K562 (cell line): ENCODE data around the gene SETD7. TPM values are rescaled to one million over a fixed set of nuclear protein-coding genes. Genes with fewer than 3 reads are reported as not detected.

Experiments used
- ARID3B ChIP-seq: fragments of 250-450 bp; sonication (Bioruptor Pico); IDR thresholded peaks from 2 replicates; pipeline ENCODE4 v1.4.0; 2020; ENCODE audit warnings: borderline replicate concordance
- FOXA1 ChIP-seq: fragments of 450-650 bp; IDR thresholded peaks from 2 replicates; pipeline ENCODE4 v1.6.1; 2016; ENCODE audit warnings: mild to moderate bottlenecking, borderline replicate concordance
- HLTF ChIP-seq: fragments of 450-650 bp; IDR thresholded peaks from 2 replicates; pipeline ENCODE4 v1.6.1; 2016
- MED1 ChIP-seq: sonication (generic); formaldehyde crosslinking; IDR thresholded peaks from 2 replicates; pipeline ENCODE4 v1.8.1; 2023; ENCODE audit warnings: missing genetic modification reagents, borderline replicate concordance
- MEIS2 ChIP-seq: fragments of 450-650 bp; IDR thresholded peaks from 2 replicates; pipeline ENCODE4 v1.6.1; 2014; ENCODE audit warnings: mild to moderate bottlenecking; ENCODE audit not compliant: partially characterized antibody
- NR2C2 ChIP-seq, 2 experiments: fragments of 200-800 bp in 1 of 2; sonication (Bioruptor generic) in 1 of 2; sonication (generic) in 1 of 2; formaldehyde crosslinking in 1 of 2; IDR thresholded peaks; 2 replicates each; pipeline versions ENCODE4 v1.6.1 to v1.8.0; 2016 to 2022; ENCODE audit warnings: mild to moderate bottlenecking in 1 of 2, missing compliant biosample characterization in 1 of 2, missing genetic modification characterization in 1 of 2, missing genetic modification reagents in 1 of 2
- PHB2 ChIP-seq: fragments of 450-650 bp; IDR thresholded peaks from 2 replicates; pipeline ENCODE4 v1.6.1; 2017; ENCODE audit warnings: low read depth
- PHF8 ChIP-seq: fragments of 200-600 bp; sonication (generic); IDR thresholded peaks from 2 replicates; pipeline ENCODE4 v1.6.1; 2012; ENCODE audit warnings: mixed run types, mild to moderate bottlenecking, inconsistent platforms, low read length, moderate library complexity, borderline replicate concordance
- RBBP5 ChIP-seq: fragments of 200-600 bp; sonication (generic); IDR thresholded peaks from 2 replicates; pipeline ENCODE4 v1.6.1; 2012; ENCODE audit warnings: borderline replicate concordance, mild to moderate bottlenecking, low read length, control low read depth, inconsistent platforms; ENCODE audit not compliant: insufficient read depth, poor library complexity, severe bottlenecking
- SMARCC2 ChIP-seq: fragments of 450-650 bp; IDR thresholded peaks from 2 replicates; pipeline ENCODE4 v1.6.1; 2017; ENCODE audit warnings: antibody characterized with exemption, moderate library complexity, mild to moderate bottlenecking, low read depth
- USF1 ChIP-seq: sonication (generic); formaldehyde crosslinking; IDR thresholded peaks from 2 replicates; pipeline ENCODE4 v1.9.0; 2022; ENCODE audit warnings: mild to moderate bottlenecking, missing genetic modification reagents
- WHSC1 ChIP-seq: IDR thresholded peaks from one replicate; pipeline ENCODE4 v1.6.1; 2012; ENCODE audit warnings: low read length, control low read depth, inconsistent platforms
- ZNF197 ChIP-seq: fragments of 200-800 bp; sonication (Bioruptor generic); IDR thresholded peaks from 2 replicates; pipeline ENCODE4 v1.6.1; 2016; ENCODE audit warnings: low read depth, missing genetic modification characterization, missing compliant biosample characterization
- ZNF318 ChIP-seq, 2 experiments: fragments of 450-650 bp; IDR thresholded peaks; 2 replicates each; pipeline ENCODE4 v1.6.1; 2016; ENCODE audit warnings: mild to moderate bottlenecking in 2 of 2, borderline replicate concordance in 1 of 2, low read depth in 1 of 2, moderate library complexity in 1 of 2
- ZNF431 ChIP-seq: sonication (generic); formaldehyde crosslinking; IDR thresholded peaks from 2 replicates; pipeline ENCODE4 v1.8.0; 2022; ENCODE audit warnings: mild to moderate bottlenecking, missing genetic modification reagents
- polyA plus RNA-seq, 8 experiments: library from polyadenylated mRNA; depleted of rRNA in 4 of 8; stranded (reverse) in 5 of 8; unstranded in 3 of 8; fragments of >200 nt; fragmentation: Nextera tagmentation in 2 of 8; fragmentation: Illumina TruSeq in 1 of 8; extraction: Ambion mirVana in 2 of 8; extraction: Trizol in 1 of 8; gene quantifications; 2 replicates each; pipeline versions ENCODE4 v1.2.1 to v1.2.3, GENCODE V29; 2011 to 2014; ENCODE audit warnings: inconsistent platforms in 1 of 8, missing spikeins in 1 of 8
- total RNA-seq, 7 experiments: library from RNA; depleted of rRNA in 6 of 7; stranded (reverse); fragments of >200 nt in 6 of 7; fragmentation: Illumina TruSeq in 2 of 7; extraction: Trizol in 2 of 7; gene quantifications; 2 replicates each; pipeline versions ENCODE4 v1.2.1 to v1.2.3, GENCODE V29; 2011 to 2021; ENCODE audit warnings: low replicate concordance in 1 of 7

SETD7 gene
- total and polyA plus RNA-seq, 9 of the 15 experiments (the other 6 are each of a cell fraction or from before 2014, with no cell fraction given), result 0.37 to 2.4 (median 1.7) TPM

- TF ChIP-seq ZNF318 (IDR thresholded peaks at IDR 0.05; ENCODE audit: borderline replicate concordance in 1 of 2, low read depth in 1 of 2) (0 out of 4 replicates have a peak, but pooled peaks of 1 of the 2 experiments have one; percentile 31), MED1 (CRISPR knock-in tag) (no peak), ARID3B (CRISPR knock-in tag) (no peak), SMARCC2 (no peak), FOXA1 (no peak), ZNF431 (CRISPR knock-in tag) (no peak), RBBP5 (no peak), USF1 (CRISPR knock-in tag) (0 out of 2 replicates have a peak, but pooled peaks have one; percentile 8), PHF8 (peak; percentile 26; the same call in 1 of the 2 replicates), MEIS2 (peak; percentile 73), WHSC1 (no peak), PHB2 (no peak), NR2C2 (CRISPR knock-in tag; IDR thresholded peaks at IDR 0.05) (no peak), NR2C2 (tag; IDR thresholded peaks at IDR 0.05) (no peak), HLTF (no peak), ZNF197 (CRISPR knock-in tag) (no peak)
These were observed at the start of gene SETD7 (continued) for GRCh38 chr4:139556071-139556723.
